ENCODE measurements around the gene SLC6A11. TPM values are rescaled to one million over a fixed set of nuclear protein-coding genes. Genes with fewer than 3 reads are reported as not detected.

SLC6A11 gene
- total RNA-seq, 1 experiment from 2014 or later, result not detected

DNA sequence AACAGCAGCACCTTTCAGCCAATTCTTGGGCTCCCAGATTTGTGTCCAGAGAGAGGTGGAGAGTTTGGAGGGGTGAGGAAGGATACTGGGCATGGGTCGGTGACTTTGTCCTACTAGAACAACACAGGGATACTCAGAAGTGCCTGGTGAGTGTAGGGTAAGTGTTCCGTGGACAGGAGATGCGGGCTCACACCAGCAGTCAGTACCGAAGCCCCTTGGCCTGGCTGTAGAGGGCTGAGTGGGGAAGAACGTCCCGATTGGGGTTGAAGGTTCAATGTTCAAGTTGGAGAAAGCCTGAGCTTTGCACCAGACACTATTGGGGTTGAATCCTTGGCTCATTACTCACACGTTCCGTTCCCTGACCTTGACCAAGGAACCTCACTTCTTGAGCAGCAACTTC is 40.8 kb upstream of the SLC6A11 start:
- intact Hi-C loops (cut with micrococcal nuclease; ENCODE audit: unreplicated experiment), result no loop called here
- no peak overlapping the region for H3K27ac Mint-ChIP-seq (ENCODE audit: unreplicated experiment)
- no peaks in the 10 kb centered on the region for H3K4me1 Mint-ChIP-seq (ENCODE audit: low read depth, unreplicated experiment)
- no peak for TF ChIP-seq CTCF (IDR thresholded peaks at IDR 0.05; ENCODE audit: unreplicated experiment)
- BruUV-seq (replicated peaks), result no TSS peak
- DNase-seq, result no peak
- no peaks in the 10 kb centered on the region for H3K9me3 Mint-ChIP-seq (ENCODE audit: low read depth, unreplicated experiment)
- peaks cover 84% of the 10 kb centered on the region for H3K27me3 Mint-ChIP-seq (ENCODE audit: unreplicated experiment)
- H3K36me3 Mint-ChIP-seq (ENCODE audit: insufficient read depth, unreplicated experiment), result no peaks in the 10 kb centered on the region
- H3K4me3 Mint-ChIP-seq (ENCODE audit: low read depth, unreplicated experiment), result no peak overlapping the region
- CTCF ChIA-PET, result no interaction called here

GRCh38 chr3:10775828-10776227 is 40.2 kb upstream of the SLC6A11 start:
- CTCF ChIA-PET, result no interaction called here
- Mint-ChIP-seq H3K36me3 (ENCODE audit: insufficient read depth, unreplicated experiment) (no peaks in the 10 kb centered on the region), H3K4me1 (ENCODE audit: low read depth, unreplicated experiment) (no peaks in the 10 kb centered on the region), H3K27ac (ENCODE audit: unreplicated experiment) (no peak overlapping the region), H3K27me3 (ENCODE audit: unreplicated experiment) (peaks cover 84% of the 10 kb centered on the region), H3K9me3 (ENCODE audit: low read depth, unreplicated experiment) (no peaks in the 10 kb centered on the region), H3K4me3 (ENCODE audit: low read depth, unreplicated experiment) (no peak overlapping the region)
- no peak for TF ChIP-seq CTCF (IDR thresholded peaks at IDR 0.05; ENCODE audit: unreplicated experiment)
- no peak for DNase-seq
- intact Hi-C loops (cut with micrococcal nuclease; ENCODE audit: unreplicated experiment), result no loop called here
- BruUV-seq (replicated peaks), result no TSS peak

- BruUV-seq (replicated peaks), result no TSS peak
- intact Hi-C loops (cut with micrococcal nuclease; ENCODE audit: unreplicated experiment), result no loop called here
- Mint-ChIP-seq H3K27me3 (ENCODE audit: unreplicated experiment) (peaks cover 92% of the 10 kb centered on the region), H3K27ac (ENCODE audit: unreplicated experiment) (no peak overlapping the region), H3K9me3 (ENCODE audit: low read depth, unreplicated experiment) (no peaks in the 10 kb centered on the region), H3K4me1 (ENCODE audit: low read depth, unreplicated experiment) (no peaks in the 10 kb centered on the region), H3K4me3 (ENCODE audit: low read depth, unreplicated experiment) (no peak overlapping the region), H3K36me3 (ENCODE audit: insufficient read depth, unreplicated experiment) (no peaks in the 10 kb centered on the region)
- DNase-seq, result no peak
- CTCF ChIA-PET, result no interaction called here
- no peak for TF ChIP-seq CTCF (IDR thresholded peaks at IDR 0.05; ENCODE audit: unreplicated experiment)
Observed at GRCh38 chr3:10777627-10778026, 38.4 kb upstream of the SLC6A11 start.

DNA sequence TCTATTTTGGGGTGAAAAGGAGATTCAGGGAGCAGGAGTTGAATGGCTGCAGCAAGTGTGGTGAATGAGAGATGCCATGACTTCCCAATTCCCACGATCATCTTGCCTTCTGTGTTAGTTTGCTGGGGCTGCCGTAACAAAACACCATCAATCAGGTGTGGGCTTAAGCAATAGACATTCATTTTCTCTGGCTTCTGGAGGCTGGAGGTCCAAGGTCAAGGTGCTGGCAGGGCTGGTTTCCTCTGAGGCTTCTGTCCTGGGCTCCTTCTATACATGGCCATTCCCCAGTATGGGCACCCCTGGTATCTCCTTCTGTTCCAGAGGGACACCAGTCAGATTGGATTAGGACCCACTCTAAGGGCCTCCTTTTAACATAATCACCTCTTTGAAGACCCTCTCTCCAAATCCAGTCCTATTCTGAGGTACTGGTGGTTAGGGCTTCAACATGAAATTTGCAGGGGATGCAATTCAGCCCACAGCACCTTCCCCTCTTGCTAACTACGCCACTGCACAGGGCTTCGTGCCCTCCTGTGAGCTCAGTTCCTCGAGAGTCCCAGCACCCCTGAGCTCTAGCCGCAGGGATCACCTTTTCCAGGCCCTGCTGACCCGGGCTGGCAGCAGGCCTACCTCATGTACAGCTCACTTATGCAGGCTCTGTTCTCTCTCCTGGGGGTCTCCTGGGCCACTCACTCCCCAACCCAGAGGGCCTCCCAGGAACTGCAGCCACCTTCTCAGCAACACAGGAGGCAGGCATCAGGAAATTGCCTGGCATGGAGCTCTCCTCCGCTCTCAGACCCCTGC is 37.3 kb upstream of the SLC6A11 start:
- intact Hi-C loops (cut with micrococcal nuclease; ENCODE audit: unreplicated experiment), result no loop called here
- DNase-seq, result no peak
- CTCF ChIA-PET, result interaction anchor here (0.6 kb wide), 1 partner anchor 9 kb away, joined by 3 read pairs; no protein-coding TSS in a partner anchor
- H3K4me3 Mint-ChIP-seq (ENCODE audit: low read depth, unreplicated experiment), result no peak overlapping the region
- no TSS peak for BruUV-seq (replicated peaks)
- no peak overlapping the region for H3K27ac Mint-ChIP-seq (ENCODE audit: unreplicated experiment)
- H3K4me1 Mint-ChIP-seq (ENCODE audit: low read depth, unreplicated experiment), result no peaks in the 10 kb centered on the region
- no peaks in the 10 kb centered on the region for H3K36me3 Mint-ChIP-seq (ENCODE audit: insufficient read depth, unreplicated experiment)
- H3K9me3 Mint-ChIP-seq (ENCODE audit: low read depth, unreplicated experiment), result no peaks in the 10 kb centered on the region
- H3K27me3 Mint-ChIP-seq (ENCODE audit: unreplicated experiment), result peaks cover 94% of the 10 kb centered on the region
- no peak for TF ChIP-seq CTCF (IDR thresholded peaks at IDR 0.05; ENCODE audit: unreplicated experiment)

Data from Calu3 (cell line).